ENCODE results near the gene ARL9. TPM values are rescaled to one million over a fixed set of nuclear protein-coding genes. Genes with fewer than 3 reads are reported as not detected.
A peak's percentile ranks its signal among the peaks of the same experiment; 100 is the strongest.

Gene ARL9
- total RNA-seq, 4 donors from 2014 or later: 0.23 to 0.53 (median 0.38) TPM; not detected in 1

DNA sequence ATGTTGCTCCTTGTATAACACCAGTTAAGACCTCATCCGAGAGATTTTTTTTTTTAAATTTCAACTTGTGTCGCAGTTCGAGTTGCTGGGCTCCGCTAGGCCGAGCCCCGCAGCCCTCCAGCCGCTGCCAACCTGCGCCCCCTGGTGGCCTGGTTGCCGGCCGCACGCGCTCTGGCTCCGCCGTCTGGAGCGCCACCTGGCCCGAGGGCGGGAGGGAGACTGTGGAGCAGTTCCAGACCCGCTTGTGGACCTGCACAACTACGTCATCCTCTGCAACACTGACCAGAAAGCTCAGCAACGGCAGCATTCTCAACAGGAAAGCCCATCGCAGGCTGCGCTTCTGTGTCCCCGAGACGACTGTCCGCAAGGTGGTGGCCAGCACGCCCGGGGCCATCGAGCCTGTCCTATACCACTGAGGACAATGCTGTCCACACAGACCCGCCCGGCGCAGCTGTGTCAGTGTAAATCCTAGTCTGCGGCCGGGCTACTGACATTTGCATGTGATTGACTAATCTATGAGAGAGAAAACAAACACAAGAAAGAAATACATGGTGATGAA is 39.1 kb downstream of the ARL9 start:
- Histone ChIP-seq H3K36me3 (no peaks in the 10 kb centered on the region), H3K4me3 (peak overlapping the region in 3 of 4 donors; percentile 33 to 60 (median 39)), H3K27me3 (no peaks in the 10 kb centered on the region), H3K4me1 (peaks cover 0 to 10% (median 0%) of the 10 kb centered on the region in 3 donors), H3K27ac (no peak overlapping the region), H3K9me3 (no peaks in the 10 kb centered on the region)
- no peak for TF ChIP-seq POLR2A (IDR thresholded peaks at IDR 0.05)
- TF ChIP-seq, protein P1, sequence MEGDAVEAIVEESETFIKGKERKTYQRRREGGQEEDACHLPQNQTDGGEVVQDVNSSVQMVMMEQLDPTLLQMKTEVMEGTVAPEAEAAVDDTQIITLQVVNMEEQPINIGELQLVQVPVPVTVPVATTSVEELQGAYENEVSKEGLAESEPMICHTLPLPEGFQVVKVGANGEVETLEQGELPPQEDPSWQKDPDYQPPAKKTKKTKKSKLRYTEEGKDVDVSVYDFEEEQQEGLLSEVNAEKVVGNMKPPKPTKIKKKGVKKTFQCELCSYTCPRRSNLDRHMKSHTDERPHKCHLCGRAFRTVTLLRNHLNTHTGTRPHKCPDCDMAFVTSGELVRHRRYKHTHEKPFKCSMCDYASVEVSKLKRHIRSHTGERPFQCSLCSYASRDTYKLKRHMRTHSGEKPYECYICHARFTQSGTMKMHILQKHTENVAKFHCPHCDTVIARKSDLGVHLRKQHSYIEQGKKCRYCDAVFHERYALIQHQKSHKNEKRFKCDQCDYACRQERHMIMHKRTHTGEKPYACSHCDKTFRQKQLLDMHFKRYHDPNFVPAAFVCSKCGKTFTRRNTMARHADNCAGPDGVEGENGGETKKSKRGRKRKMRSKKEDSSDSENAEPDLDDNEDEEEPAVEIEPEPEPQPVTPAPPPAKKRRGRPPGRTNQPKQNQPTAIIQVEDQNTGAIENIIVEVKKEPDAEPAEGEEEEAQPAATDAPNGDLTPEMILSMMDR (IDR thresholded peaks at IDR 0.05): peak; percentile 92 to 99 (median 94)
- intact Hi-C loops (cut with DNase I): no loop called here
- DNase-seq: peak; percentile 6
- 2 to 3% methylated on average over 15 to 20 of the region's 33 CpGs for WGBS, 2 donors

- 79 to 83% methylated on average over 8 of the region's 8 CpGs for WGBS, 2 donors
- no peaks in the 10 kb centered on the region for H3K9me3 ChIP-seq
- no peaks in the 10 kb centered on the region for H3K4me1 ChIP-seq
- H3K27me3 ChIP-seq: no peaks in the 10 kb centered on the region
- no peak overlapping the region for H3K27ac ChIP-seq
- H3K4me3 ChIP-seq: no peak overlapping the region
- DNase-seq: no peak
- TF ChIP-seq, protein P1 (IDR thresholded peaks at IDR 0.05): no peak
- no peak for TF ChIP-seq POLR2A (IDR thresholded peaks at IDR 0.05)
- intact Hi-C loops (cut with DNase I): no loop called here
- H3K36me3 ChIP-seq: no peaks in the 10 kb centered on the region
Observed at GRCh38 chr4:56550642-56551041, 45.1 kb downstream of the ARL9 start.

DNA sequence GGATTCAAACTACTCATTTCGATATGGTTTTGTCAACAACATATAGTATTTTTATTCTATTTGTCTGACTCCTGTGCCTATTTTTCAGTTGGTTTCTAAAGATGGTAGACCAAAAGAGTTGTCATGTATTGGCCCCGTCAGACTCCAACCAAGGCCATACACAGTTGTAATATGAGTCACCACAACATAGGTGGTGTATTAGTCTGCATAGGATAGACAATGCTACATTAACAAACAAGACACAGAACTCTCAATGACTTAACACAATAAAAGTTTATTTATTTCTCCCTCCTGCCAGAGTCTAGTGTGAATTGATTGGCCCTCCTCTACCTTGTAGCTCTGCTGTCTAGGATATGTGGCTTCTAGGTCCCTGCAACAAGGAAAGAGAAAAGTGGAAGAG is 45.9 kb downstream of the ARL9 start:
- Histone ChIP-seq H3K4me3 (no peak overlapping the region), H3K4me1 (no peaks in the 10 kb centered on the region), H3K36me3 (no peaks in the 10 kb centered on the region), H3K9me3 (no peaks in the 10 kb centered on the region), H3K27me3 (no peaks in the 10 kb centered on the region), H3K27ac (no peak overlapping the region)
- WGBS, 2 donors: 61 to 90% methylated on average over 2 of the region's 2 CpGs
- no peak for DNase-seq
- TF ChIP-seq, protein P1 (IDR thresholded peaks at IDR 0.05): no peak
- TF ChIP-seq POLR2A (IDR thresholded peaks at IDR 0.05): no peak
- intact Hi-C loops (cut with DNase I): no loop called here

DNA sequence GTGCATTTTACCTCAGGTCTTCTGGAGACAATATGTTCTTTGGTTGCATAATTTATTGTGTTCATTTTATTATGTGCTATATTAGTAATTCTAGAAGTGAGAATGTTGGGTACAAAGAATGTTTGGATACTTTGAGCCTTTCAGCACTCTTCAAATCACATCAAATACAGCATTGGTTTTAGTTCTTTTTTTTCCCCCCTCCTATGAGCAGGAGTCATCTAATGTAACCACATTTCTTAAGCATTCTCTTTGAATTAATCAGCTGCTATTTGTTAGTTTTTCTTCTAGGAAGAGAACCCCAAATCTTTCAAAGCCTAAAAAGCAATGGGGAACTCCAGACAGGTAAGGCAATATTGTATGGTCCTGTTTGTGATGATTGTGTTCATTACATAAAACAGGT is 46.7 kb downstream of the ARL9 start:
- TF ChIP-seq POLR2A (IDR thresholded peaks at IDR 0.05): no peak
- TF ChIP-seq, protein P1 (IDR thresholded peaks at IDR 0.05): no peak
- Histone ChIP-seq H3K4me1 (no peaks in the 10 kb centered on the region), H3K27ac (no peak overlapping the region), H3K27me3 (no peaks in the 10 kb centered on the region), H3K4me3 (no peak overlapping the region), H3K36me3 (no peaks in the 10 kb centered on the region), H3K9me3 (no peaks in the 10 kb centered on the region)
- no peak for DNase-seq
- intact Hi-C loops (cut with DNase I): no loop called here

DNA sequence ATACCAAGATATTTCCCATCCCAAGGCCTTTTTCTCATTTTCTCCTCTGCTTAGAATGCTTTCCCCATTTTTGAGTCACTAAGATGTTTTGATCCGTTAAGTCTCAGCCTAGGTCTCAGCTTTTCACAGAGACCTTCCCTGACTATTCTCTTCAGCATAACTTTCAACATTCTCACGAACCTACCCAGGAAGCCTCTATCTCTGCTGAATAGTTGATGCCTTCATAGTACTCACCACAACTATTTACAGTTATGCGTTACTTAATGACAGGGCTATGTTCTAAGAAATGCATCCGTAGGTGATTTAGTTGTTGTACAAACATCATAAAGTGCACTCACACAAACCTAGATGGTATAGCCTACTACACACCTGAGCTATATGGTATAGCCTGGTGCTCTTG is 64.5 kb downstream of the ARL9 start:
- 86 to 88% methylated on average over 4 of the region's 4 CpGs for WGBS, 2 donors
- H3K4me3 ChIP-seq: no peak overlapping the region
- no peaks in the 10 kb centered on the region for H3K36me3 ChIP-seq
- intact Hi-C loops (cut with DNase I): loop anchor here (10.0 kb wide), 1 partner anchor 225 kb away; no protein-coding TSS in a partner anchor
- H3K4me1 ChIP-seq: no peaks in the 10 kb centered on the region
- H3K27ac ChIP-seq: no peak overlapping the region
- TF ChIP-seq, protein P1 (IDR thresholded peaks at IDR 0.05): no peak
- no peak for TF ChIP-seq POLR2A (IDR thresholded peaks at IDR 0.05)
- H3K9me3 ChIP-seq: no peaks in the 10 kb centered on the region
- H3K27me3 ChIP-seq: no peaks in the 10 kb centered on the region
- DNase-seq: no peak

Other genes starting within 250 kb of the ARL9 start
- gene AASDH, start 118.3 kb upstream of the ARL9 start, total RNA-seq: 10 to 100 TPM in 1 of 4 donors, 1 to 10 TPM in 3; 4.6 to 10.7 (median 7.0) TPM
- 10 to 100 TPM in 1 of 4 donors, 1 to 10 TPM in 3; 4.5 to 11.4 (median 9.3) TPM for gene PPAT, start 70.2 kb upstream of the ARL9 start, total RNA-seq
- gene PAICS, start 69.5 kb upstream of the ARL9 start, total RNA-seq: 10 to 100 TPM; 29.5 to 67.0 (median 58.5) TPM
- 10 to 100 TPM; 36.4 to 78.8 (median 60.1) TPM for gene SRP72, start 38.2 kb upstream of the ARL9 start, total RNA-seq
- gene HOPX, start 175.5 kb downstream of the ARL9 start, total RNA-seq: 100 to 1,000 TPM; 319 to 373 (median 338) TPM

Data from esophagus squamous epithelium (tissue), 5 donors.